ENCODE data around the gene FGF14.

FGF14 gene

GRCh38 chr13:102402290-102402689, 442 bp upstream of the FGF14 start:
- H3K4me3 ChIP-seq (replicated peaks; ENCODE audit: low read depth, low read length): no peak overlapping the region
- TF ChIP-seq CTCF (IDR thresholded peaks at IDR 0.05; ENCODE audit: low read length, missing control alignments): no peak
- peak; percentile 10 for DNase-seq (ENCODE audit: low read depth)

GRCh38 chr13:102401265-102401664, 583 bp downstream of the FGF14 start:
- TF ChIP-seq CTCF (IDR thresholded peaks at IDR 0.05; ENCODE audit: low read length, missing control alignments): no peak
- no peak for DNase-seq (ENCODE audit: low read depth)
- H3K4me3 ChIP-seq (replicated peaks; ENCODE audit: low read depth, low read length): no peak overlapping the region

- DNase-seq (ENCODE audit: low read depth): no peak
- H3K4me3 ChIP-seq (replicated peaks; ENCODE audit: low read depth, low read length): peak overlapping the region; percentile 36
- no peak for TF ChIP-seq CTCF (IDR thresholded peaks at IDR 0.05; ENCODE audit: low read length, missing control alignments)
Observed at GRCh38 chr13:102400675-102401145, 1.1 kb downstream of the FGF14 start.

- DNase-seq (ENCODE audit: low read depth): no peak
- H3K4me3 ChIP-seq (replicated peaks; ENCODE audit: low read depth, low read length): peak overlapping the region; percentile 36
Observed at GRCh38 chr13:102399791-102400674, 1.8 kb downstream of the FGF14 start.

GRCh38 chr13:102395939-102396338, 5.9 kb downstream of the FGF14 start:
- DNase-seq (ENCODE audit: low read depth): no peak
- H3K4me3 ChIP-seq (replicated peaks; ENCODE audit: low read depth, low read length): no peak overlapping the region
- TF ChIP-seq CTCF (IDR thresholded peaks at IDR 0.05; ENCODE audit: low read length, missing control alignments): no peak

More at GRCh38 chr13:102399791-102400674, 1.8 kb downstream of the FGF14 start:
- TF ChIP-seq CTCF (IDR thresholded peaks at IDR 0.05; ENCODE audit: low read length, missing control alignments): no peak

GRCh38 chr13:102395174-102395573, 6.7 kb downstream of the FGF14 start:
- DNase-seq (ENCODE audit: low read depth): no peak
- TF ChIP-seq CTCF (IDR thresholded peaks at IDR 0.05; ENCODE audit: low read length, missing control alignments): no peak
- peak overlapping the region; percentile 69 for H3K4me3 ChIP-seq (replicated peaks; ENCODE audit: low read depth, low read length)
